GM12892 (cell line): Measurements from ENCODE around the gene SULT1A4.
"Not testable (repeated sequence)": the region's sequence is repeated elsewhere in the genome, so short reads cannot be mapped to it uniquely, and the experiment has no call there.

Experiments
- POLR2A ChIP-seq: IDR thresholded peaks from 2 replicates; pipeline ENCODE4 v1.6.1; 2011; ENCODE audit warnings: low read depth, low read length, control low read depth
- POLR2AphosphoS5 ChIP-seq: IDR thresholded peaks from 2 replicates; pipeline ENCODE4 v1.6.1; 2011; ENCODE audit warnings: low read depth, low read length, control low read depth
- TAF1 ChIP-seq: IDR thresholded peaks from 2 replicates; pipeline ENCODE4 v1.6.1; 2011; ENCODE audit warnings: low read depth, mild to moderate bottlenecking, control low read depth, low read length, borderline replicate concordance

- TF ChIP-seq POLR2A, TAF1, POLR2AphosphoS5: not testable (repeated sequence)
These were observed 12.4 kb downstream of the SULT1A4 start for GRCh38 chr16:29472065-29472464.
